Measurements from ENCODE around the gene CARD11.

The CARD11 gene

DNA sequence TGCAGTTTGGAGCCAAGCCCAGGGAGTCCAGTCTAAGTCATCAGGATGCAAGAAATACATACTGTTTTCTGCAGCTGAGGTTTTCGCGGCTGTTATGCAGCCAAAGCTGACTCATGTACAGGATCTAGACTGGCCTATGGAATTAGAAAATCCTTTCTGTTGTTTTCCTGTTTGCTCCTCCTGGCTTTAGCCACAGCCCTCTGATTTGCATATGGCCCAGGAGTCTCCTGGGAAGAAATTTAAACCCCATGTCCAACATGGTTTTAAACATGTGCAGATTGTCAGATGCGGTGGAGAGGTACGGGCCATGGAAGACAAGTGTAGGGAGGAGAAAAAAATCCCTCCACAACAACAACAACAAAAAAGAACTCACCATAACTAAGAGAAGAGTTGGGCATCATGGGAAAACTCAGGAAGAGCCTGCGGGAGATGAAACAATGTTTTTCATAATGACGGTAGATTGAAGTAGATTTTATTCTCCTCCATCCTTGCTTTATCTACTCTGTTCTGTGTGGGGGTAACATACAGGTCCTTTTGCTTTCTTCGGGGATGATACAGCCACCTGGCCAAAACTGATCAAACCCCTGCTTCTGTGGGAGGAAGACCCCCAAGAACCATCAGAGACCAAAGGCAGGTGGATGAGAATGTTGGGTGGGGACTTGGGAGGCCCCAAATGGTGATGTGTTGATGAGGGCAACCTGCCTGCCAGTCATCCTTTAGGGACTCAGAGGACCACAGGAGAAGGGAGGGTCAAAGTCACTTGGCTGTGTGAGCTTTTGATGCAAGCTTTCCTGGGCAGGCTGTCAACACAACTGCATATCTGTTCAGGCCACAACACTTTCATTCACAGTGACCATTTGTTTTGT is 169.7 kb downstream of the CARD11 start:
- peak; percentile 96 for DNase-seq (ENCODE audit: low read depth)
- no peak overlapping the region for H3K4me3 ChIP-seq (ENCODE audit: control insufficient read depth, low read depth, low read length)
- TF ChIP-seq, protein P1, sequence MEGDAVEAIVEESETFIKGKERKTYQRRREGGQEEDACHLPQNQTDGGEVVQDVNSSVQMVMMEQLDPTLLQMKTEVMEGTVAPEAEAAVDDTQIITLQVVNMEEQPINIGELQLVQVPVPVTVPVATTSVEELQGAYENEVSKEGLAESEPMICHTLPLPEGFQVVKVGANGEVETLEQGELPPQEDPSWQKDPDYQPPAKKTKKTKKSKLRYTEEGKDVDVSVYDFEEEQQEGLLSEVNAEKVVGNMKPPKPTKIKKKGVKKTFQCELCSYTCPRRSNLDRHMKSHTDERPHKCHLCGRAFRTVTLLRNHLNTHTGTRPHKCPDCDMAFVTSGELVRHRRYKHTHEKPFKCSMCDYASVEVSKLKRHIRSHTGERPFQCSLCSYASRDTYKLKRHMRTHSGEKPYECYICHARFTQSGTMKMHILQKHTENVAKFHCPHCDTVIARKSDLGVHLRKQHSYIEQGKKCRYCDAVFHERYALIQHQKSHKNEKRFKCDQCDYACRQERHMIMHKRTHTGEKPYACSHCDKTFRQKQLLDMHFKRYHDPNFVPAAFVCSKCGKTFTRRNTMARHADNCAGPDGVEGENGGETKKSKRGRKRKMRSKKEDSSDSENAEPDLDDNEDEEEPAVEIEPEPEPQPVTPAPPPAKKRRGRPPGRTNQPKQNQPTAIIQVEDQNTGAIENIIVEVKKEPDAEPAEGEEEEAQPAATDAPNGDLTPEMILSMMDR (conservative IDR thresholded peaks at IDR 0.05; ENCODE audit: control insufficient read depth, insufficient read depth, low read depth, low read length), result no peak

DNA sequence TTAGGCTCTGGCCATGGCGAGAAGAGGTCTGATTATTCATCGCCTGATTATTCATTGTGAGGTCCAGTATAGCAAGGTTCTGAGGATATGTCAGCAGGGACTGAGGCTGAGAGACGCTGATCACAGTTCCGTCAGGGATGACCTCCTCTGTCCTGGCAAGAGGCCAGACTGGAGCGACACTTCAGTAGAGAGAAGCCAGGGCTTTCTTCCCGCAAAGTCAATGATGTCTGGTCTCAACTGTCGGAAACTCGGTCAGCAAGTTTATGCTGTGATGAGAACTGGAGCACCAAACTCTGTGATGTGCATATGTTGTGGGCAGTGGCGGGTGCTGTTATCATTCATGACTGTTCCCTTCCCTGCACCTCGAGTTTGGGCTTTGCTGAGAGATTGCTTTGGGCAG is 170.5 kb downstream of the CARD11 start:
- TF ChIP-seq, protein P1 (conservative IDR thresholded peaks at IDR 0.05; ENCODE audit: control insufficient read depth, insufficient read depth, low read depth, low read length), result no peak
- no peak overlapping the region for H3K4me3 ChIP-seq (ENCODE audit: control insufficient read depth, low read depth, low read length)
- no peak for DNase-seq (ENCODE audit: low read depth)

DNA sequence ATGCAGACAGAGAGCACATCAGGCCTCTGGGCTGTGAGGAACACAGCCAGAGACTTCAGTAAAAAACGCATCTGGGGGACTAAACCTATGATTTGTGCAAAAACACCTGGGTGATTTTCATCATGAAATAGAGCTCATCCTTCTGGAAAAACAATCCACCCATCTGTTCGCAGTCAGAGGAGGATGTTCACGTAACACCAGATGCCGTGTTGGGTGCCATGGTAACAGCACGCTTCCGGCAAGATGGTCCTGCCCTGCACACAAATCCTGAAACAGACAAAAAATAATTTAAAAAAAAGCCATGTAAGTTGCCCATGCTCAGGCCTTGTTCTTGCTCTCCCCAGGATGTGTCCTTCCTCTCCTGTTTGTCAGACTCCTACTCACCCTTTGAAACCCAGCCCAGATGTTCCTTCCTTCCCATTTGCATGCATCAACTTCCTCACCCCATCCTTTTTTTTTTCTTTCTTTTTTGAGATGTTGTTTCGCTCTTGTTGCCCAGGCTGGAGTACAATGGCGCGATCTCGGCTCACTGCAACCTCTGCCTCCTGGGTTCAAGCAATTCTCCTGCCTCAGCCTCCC is 171.3 kb downstream of the CARD11 start:
- TF ChIP-seq, protein P1 (conservative IDR thresholded peaks at IDR 0.05; ENCODE audit: control insufficient read depth, insufficient read depth, low read depth, low read length), result no peak

DNA sequence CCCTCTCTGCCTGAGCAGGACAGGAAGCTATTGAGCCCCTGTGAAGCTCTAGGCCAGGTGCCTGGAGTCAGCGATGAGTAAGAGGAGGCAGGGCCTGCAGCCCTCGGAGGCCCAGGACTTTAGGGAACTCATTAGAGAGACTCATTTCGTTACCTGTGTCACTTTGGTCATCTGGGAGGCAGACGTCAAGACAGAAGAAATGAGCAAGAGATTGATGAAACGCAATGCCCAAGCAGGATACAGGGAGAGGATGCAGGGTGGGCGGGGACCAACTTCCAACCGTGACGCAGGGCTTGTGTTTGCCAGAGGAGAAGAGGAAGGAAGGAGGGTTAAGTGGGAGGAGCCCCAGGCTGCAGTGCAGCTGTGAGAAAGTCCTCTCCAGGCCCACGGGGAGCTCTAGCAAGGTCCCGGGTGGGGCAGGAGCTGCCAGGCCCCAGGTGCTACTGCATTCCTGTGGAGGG is 173.2 kb downstream of the CARD11 start:
- TF ChIP-seq, protein P1 (conservative IDR thresholded peaks at IDR 0.05; ENCODE audit: control insufficient read depth, insufficient read depth, low read depth, low read length), result no peak
- no peak overlapping the region for H3K4me3 ChIP-seq (ENCODE audit: control insufficient read depth, low read depth, low read length)
- peak; percentile 75 for DNase-seq (ENCODE audit: low read depth)

More for the DNA sequence above, 171.3 kb downstream of the CARD11 start:
- no peak for DNase-seq (ENCODE audit: low read depth)
- H3K4me3 ChIP-seq (ENCODE audit: control insufficient read depth, low read depth, low read length), result no peak overlapping the region

DNA sequence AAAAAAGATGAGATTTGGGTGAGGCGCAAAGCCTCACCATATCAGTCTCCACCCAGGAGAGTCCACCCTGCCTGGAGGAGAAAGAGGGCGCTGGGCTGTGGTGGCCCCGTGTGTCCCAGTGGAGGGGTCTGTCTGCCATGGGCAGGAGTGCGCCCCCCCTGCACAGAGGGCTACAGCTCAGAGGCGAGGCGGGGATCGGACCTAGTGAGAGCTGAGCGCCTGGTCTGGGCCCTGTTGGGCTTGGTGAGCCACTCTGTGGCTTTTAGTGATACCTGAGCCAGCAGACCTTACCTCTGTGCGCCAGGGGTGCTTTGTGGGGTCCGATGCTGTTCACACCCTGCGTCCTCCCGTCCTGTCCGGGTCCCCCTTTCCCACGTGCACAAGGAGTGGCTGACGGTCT is 173.7 kb downstream of the CARD11 start:
- no peak overlapping the region for H3K4me3 ChIP-seq (ENCODE audit: control insufficient read depth, low read depth, low read length)
- DNase-seq (ENCODE audit: low read depth), result no peak
- TF ChIP-seq, protein P1 (conservative IDR thresholded peaks at IDR 0.05; ENCODE audit: control insufficient read depth, insufficient read depth, low read depth, low read length), result no peak

DNA sequence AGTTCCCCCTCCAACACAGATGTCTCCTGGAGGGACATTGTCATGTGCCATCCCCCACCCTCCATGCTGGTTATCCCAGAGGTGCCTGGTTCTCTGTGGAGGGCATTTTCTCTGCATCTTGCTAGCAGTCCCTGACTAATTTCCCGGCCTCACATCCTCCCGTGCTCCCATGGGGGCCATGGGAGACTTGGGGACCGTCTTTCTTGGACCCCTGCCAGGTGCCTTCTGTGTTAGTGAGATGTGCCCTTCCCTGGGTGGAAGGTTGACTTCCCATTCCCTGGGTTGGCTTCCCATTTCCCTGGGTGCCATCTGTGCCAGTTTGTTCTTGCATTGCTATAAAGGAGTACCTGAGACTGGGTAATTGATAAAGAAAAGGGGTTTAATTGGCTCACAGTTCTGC is 177.1 kb downstream of the CARD11 start:
- H3K4me3 ChIP-seq (ENCODE audit: control insufficient read depth, low read depth, low read length), result no peak overlapping the region
- no peak for DNase-seq (ENCODE audit: low read depth)
- TF ChIP-seq, protein P1 (conservative IDR thresholded peaks at IDR 0.05; ENCODE audit: control insufficient read depth, insufficient read depth, low read depth, low read length), result no peak
